ENCODE measurements around the gene RAB39A. TPM values are rescaled to one million over a fixed set of nuclear protein-coding genes. Genes with fewer than 3 reads are reported as not detected.

The RAB39A gene
- polyA plus RNA-seq, 2 of the 4 experiments (the other 2 are of a cell fraction), result 0.93 to 1.1 TPM

DNA sequence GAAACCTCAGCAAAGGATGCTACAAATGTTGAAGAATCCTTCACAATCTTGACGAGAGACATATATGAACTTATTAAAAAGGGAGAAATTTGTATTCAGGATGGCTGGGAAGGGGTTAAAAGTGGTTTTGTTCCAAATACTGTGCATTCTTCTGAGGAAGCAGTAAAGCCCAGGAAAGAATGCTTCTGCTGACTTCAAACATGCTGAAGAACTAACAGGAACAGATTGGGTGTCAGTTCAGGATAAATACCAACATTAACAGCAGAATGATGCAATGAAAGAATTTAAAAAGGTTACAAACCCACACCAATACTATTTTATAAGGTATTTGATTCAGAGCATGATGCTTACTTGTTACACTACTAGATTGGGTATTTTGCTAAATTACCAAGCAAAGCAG lies 33.9 kb downstream of the RAB39A start:
- ChIA-PET CTCF (no interaction called here), POLR2A (no interaction called here)
- Histone ChIP-seq H3K4me1 (no peaks in the 10 kb centered on the region), H3K9me3 (no peaks in the 10 kb centered on the region), H3K27ac (no peak overlapping the region), H3K4me3 (no peak overlapping the region), H3K4me2 (no peak overlapping the region)
- ATAC-seq (no peak), FAIRE-seq (no peak), DNase-seq (ENCODE audit: low read depth in 1 of 2, low spot score in 1 of 2) (no peak)
- 75% methylated on average over 1 of the region's 1 CpG for WGBS (ENCODE audit: missing lambda C conversion rate)
- TF ChIP-seq HOXB5 (CRISPR knock-in tag; IDR thresholded peaks at IDR 0.05) (no peak), CBX2 (IDR thresholded peaks at IDR 0.05; ENCODE audit: borderline replicate concordance, low read depth) (no peak), EHMT2 (IDR thresholded peaks at IDR 0.05; ENCODE audit: low read depth) (no peak), KDM1A (IDR thresholded peaks at IDR 0.05; ENCODE audit: low read depth) (no peak), NPAS2 (CRISPR knock-in tag; IDR thresholded peaks at IDR 0.05; ENCODE audit: borderline replicate concordance) (no peak), NR3C1 (IDR thresholded peaks at IDR 0.05) (no peak), HDAC2 (IDR thresholded peaks at IDR 0.05) (no peak), BHLHE40 (IDR thresholded peaks at IDR 0.05; ENCODE audit: low read depth, low read length) (no peak), HEYL (CRISPR knock-in tag; IDR thresholded peaks at IDR 0.05) (no peak), RAD21 (conservative IDR thresholded peaks at IDR 0.05 in 1 of 2, IDR thresholded peaks at IDR 0.05 in 1 of 2) (no peak), MAZ (IDR thresholded peaks at IDR 0.05; ENCODE audit: borderline replicate concordance, low read depth, low read length) (no peak), EP300 (IDR thresholded peaks at IDR 0.05) (no peak)
- TF ChIP-seq, protein P1, sequence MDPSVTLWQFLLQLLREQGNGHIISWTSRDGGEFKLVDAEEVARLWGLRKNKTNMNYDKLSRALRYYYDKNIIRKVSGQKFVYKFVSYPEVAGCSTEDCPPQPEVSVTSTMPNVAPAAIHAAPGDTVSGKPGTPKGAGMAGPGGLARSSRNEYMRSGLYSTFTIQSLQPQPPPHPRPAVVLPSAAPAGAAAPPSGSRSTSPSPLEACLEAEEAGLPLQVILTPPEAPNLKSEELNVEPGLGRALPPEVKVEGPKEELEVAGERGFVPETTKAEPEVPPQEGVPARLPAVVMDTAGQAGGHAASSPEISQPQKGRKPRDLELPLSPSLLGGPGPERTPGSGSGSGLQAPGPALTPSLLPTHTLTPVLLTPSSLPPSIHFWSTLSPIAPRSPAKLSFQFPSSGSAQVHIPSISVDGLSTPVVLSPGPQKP (IDR thresholded peaks at IDR 0.05; ENCODE audit: low read depth, low read length), result no peak
- TF ChIP-seq, protein P2, sequence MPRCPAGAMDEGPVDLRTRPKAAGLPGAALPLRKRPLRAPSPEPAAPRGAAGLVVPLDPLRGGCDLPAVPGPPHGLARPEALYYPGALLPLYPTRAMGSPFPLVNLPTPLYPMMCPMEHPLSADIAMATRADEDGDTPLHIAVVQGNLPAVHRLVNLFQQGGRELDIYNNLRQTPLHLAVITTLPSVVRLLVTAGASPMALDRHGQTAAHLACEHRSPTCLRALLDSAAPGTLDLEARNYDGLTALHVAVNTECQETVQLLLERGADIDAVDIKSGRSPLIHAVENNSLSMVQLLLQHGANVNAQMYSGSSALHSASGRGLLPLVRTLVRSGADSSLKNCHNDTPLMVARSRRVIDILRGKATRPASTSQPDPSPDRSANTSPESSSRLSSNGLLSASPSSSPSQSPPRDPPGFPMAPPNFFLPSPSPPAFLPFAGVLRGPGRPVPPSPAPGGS (IDR thresholded peaks at IDR 0.05), result no peak
- TF ChIP-seq, protein P3, sequence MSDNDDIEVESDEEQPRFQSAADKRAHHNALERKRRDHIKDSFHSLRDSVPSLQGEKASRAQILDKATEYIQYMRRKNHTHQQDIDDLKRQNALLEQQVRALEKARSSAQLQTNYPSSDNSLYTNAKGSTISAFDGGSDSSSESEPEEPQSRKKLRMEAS (IDR thresholded peaks at IDR 0.05), result no peak

DNA sequence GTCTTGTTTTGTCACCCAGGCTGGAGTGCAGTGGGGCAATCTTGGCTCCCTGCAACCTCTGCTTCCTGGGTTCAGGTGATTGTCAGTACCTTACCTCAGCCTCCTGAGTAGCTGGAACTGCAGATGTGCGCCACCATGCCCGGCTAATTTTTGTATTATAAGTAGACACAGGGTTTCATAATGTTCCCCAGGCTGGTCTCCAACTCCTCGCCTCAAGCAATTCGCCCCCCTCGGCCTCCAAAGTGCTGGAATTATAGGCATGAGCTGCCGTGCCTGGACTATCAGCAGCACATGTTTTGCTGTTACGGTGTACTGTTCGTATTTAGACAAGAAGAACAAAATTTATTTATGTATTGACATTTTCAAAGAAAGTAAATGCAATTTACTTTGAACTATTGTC lies 34.8 kb downstream of the RAB39A start:
- no peak overlapping the region for H3K4me3 ChIP-seq
- no peaks in the 10 kb centered on the region for H3K4me1 ChIP-seq
- TF ChIP-seq, protein P4, sequence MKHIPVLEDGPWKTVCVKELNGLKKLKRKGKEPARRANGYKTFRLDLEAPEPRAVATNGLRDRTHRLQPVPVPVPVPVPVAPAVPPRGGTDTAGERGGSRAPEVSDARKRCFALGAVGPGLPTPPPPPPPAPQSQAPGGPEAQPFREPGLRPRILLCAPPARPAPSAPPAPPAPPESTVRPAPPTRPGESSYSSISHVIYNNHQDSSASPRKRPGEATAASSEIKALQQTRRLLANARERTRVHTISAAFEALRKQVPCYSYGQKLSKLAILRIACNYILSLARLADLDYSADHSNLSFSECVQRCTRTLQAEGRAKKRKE (CRISPR knock-in tag; IDR thresholded peaks at IDR 0.05; ENCODE audit: low read depth), result no peak
- TF ChIP-seq BHLHE40 (IDR thresholded peaks at IDR 0.05; ENCODE audit: low read depth, low read length), result no peak
- TF ChIP-seq GATA3 (IDR thresholded peaks at IDR 0.05; ENCODE audit: borderline replicate concordance), result no peak
- TF ChIP-seq NR3C1 (IDR thresholded peaks at IDR 0.05), result no peak
- TF ChIP-seq RNF2 (IDR thresholded peaks at IDR 0.05; ENCODE audit: borderline replicate concordance, low read depth), result no peak
- DNase-seq (ENCODE audit: low read depth in 1 of 2, low spot score in 1 of 2) (no peak), FAIRE-seq (no peak), ATAC-seq (no peak)
- no peaks in the 10 kb centered on the region for H3K9me3 ChIP-seq
- ChIA-PET POLR2A (no interaction called here), CTCF (interaction anchor here (0.6 kb wide), 1 partner anchor 50 kb away, joined by 3 read pairs; no protein-coding TSS in a partner anchor)
- H3K4me2 ChIP-seq, result no peak overlapping the region
- WGBS (ENCODE audit: missing lambda C conversion rate), result 52% methylated on average over 6 of the region's 8 CpGs
- H3K27ac ChIP-seq, result no peak overlapping the region

DNA sequence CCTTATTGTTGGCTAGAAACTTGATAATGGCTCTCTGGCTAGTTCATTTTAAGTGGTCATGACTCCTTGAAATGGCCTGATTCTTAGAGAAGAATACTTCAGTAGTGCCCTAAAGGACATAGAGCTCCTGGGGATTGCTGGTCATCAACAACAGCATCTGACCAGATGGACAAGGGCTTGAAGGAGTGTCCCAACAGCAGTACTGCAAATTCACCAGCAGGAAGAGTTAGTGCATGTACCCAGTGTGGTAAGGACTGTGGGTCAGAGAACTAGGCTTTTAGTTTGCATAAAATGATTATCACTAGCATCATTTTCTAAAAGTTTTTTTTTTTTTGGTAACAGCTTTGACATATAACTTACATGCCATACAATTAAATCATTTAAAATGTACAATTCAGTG lies 41.0 kb downstream of the RAB39A start:
- no peaks in the 10 kb centered on the region for H3K9me3 ChIP-seq
- no peak for FAIRE-seq
- no peak overlapping the region for H3K4me3 ChIP-seq
- no peaks in the 10 kb centered on the region for H3K4me1 ChIP-seq
- peak; percentile 80 to 85 for ATAC-seq
- ChIA-PET POLR2A (no interaction called here), CTCF (interaction anchor here (1.3 kb wide), 1 partner anchor 39 kb away, joined by 4 read pairs; the partner anchor contains the start of gene CUL5)
- no peak overlapping the region for H3K27ac ChIP-seq
- DNase-seq (ENCODE audit: low read depth in 1 of 2, low spot score in 1 of 2), result peak; percentile 10 to 17
- H3K4me2 ChIP-seq, result no peak overlapping the region
- no peak for TF ChIP-seq FOSL2 (IDR thresholded peaks at IDR 0.05)
- no peak for TF ChIP-seq FOSL2 (CRISPR knock-in tag; IDR thresholded peaks at IDR 0.05)
- TF ChIP-seq, protein P5, sequence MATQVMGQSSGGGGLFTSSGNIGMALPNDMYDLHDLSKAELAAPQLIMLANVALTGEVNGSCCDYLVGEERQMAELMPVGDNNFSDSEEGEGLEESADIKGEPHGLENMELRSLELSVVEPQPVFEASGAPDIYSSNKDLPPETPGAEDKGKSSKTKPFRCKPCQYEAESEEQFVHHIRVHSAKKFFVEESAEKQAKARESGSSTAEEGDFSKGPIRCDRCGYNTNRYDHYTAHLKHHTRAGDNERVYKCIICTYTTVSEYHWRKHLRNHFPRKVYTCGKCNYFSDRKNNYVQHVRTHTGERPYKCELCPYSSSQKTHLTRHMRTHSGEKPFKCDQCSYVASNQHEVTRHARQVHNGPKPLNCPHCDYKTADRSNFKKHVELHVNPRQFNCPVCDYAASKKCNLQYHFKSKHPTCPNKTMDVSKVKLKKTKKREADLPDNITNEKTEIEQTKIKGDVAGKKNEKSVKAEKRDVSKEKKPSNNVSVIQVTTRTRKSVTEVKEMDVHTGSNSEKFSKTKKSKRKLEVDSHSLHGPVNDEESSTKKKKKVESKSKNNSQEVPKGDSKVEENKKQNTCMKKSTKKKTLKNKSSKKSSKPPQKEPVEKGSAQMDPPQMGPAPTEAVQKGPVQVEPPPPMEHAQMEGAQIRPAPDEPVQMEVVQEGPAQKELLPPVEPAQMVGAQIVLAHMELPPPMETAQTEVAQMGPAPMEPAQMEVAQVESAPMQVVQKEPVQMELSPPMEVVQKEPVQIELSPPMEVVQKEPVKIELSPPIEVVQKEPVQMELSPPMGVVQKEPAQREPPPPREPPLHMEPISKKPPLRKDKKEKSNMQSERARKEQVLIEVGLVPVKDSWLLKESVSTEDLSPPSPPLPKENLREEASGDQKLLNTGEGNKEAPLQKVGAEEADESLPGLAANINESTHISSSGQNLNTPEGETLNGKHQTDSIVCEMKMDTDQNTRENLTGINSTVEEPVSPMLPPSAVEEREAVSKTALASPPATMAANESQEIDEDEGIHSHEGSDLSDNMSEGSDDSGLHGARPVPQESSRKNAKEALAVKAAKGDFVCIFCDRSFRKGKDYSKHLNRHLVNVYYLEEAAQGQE (IDR thresholded peaks at IDR 0.05), result no peak
- no peak for TF ChIP-seq MAFK (IDR thresholded peaks at IDR 0.05; ENCODE audit: partially characterized antibody)
- TF ChIP-seq PHF8 (IDR thresholded peaks at IDR 0.05; ENCODE audit: borderline replicate concordance, low read depth), result no peak
- TF ChIP-seq HDAC2 (IDR thresholded peaks at IDR 0.05), result no peak
- TF ChIP-seq, protein P6, sequence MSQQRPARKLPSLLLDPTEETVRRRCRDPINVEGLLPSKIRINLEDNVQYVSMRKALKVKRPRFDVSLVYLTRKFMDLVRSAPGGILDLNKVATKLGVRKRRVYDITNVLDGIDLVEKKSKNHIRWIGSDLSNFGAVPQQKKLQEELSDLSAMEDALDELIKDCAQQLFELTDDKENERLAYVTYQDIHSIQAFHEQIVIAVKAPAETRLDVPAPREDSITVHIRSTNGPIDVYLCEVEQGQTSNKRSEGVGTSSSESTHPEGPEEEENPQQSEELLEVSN (IDR thresholded peaks at IDR 0.05; ENCODE audit: borderline replicate concordance, low read depth), result no peak
- TF ChIP-seq ZSCAN20 (CRISPR knock-in tag; IDR thresholded peaks at IDR 0.05), result no peak

Data from A549 (cell line).